Fibroblast of the aortic adventitia (primary cell): Measurements from ENCODE around the gene MADCAM1. TPM values are rescaled to one million over a fixed set of nuclear protein-coding genes. Genes with fewer than 3 reads are reported as not detected.
"Not testable (repeated sequence)": the region's sequence is repeated elsewhere in the genome, so short reads cannot be mapped to it uniquely, and the experiment has no call there.

Experiments
- DNase-seq: peaks from one replicate; pipeline ENCODE4 v3.0.0-alpha.2; 2010; ENCODE audit warnings: low read depth
- H3K4me3 ChIP-seq: 2 replicates; pipeline ENCODE4 v1.5.1; 2011; ENCODE audit warnings: low read depth, mild to moderate bottlenecking, control low read depth, low read length, moderate library complexity
- total RNA-seq: library from RNA; depleted of rRNA; stranded (reverse); fragments of >200 nt; gene quantifications from 2 replicates; pipeline ENCODE4 v1.2.3, GENCODE V29; 2012; ENCODE audit warnings: low replicate concordance
- TF ChIP-seq, protein P1 (sequence below): IDR thresholded peaks from 2 replicates; pipeline ENCODE4 v1.5.1; 2011; ENCODE audit warnings: mild to moderate bottlenecking, low read length, control low read depth, inconsistent platforms; ENCODE audit not compliant: insufficient read depth

The MADCAM1 gene
- total RNA-seq = 0.16 and 0.18 TPM in 2 replicates

DNA sequence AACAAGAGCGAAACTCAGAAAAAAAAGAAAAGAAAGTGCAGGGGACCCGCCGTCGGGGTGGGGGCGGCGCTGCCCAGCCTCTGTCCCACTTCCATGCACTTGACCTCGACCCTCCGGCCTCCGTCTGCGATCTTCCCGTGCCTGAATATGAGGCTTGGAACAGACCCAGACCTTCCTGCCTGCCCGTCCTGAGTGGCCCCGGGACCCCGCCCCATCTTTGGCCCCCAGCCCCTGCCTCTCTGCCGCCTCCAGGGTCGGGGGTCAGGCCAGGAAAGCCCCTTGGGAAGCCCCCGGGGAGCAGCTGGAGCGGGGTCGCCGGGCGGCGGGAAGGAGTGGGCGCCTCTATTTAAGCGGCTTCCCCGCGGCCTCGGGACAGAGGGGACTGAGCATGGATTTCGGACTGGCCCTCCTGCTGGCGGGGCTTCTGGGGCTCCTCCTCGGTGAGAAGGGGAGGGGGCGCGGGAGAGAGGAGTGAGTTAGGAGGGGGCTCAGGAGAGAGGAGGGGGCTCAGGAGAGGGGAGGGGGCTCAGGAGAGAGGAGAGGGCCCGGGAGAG lies at the start of gene MADCAM1:
Gene MADCAM1, plus strand, starts transcription at position 375 of the 554 bp plus-strand sequence. Its CDS starts 14 bp downstream, at position 389.
- no peak within 1 kb of the TSS for H3K4me3 ChIP-seq
- TF ChIP-seq, protein P1, sequence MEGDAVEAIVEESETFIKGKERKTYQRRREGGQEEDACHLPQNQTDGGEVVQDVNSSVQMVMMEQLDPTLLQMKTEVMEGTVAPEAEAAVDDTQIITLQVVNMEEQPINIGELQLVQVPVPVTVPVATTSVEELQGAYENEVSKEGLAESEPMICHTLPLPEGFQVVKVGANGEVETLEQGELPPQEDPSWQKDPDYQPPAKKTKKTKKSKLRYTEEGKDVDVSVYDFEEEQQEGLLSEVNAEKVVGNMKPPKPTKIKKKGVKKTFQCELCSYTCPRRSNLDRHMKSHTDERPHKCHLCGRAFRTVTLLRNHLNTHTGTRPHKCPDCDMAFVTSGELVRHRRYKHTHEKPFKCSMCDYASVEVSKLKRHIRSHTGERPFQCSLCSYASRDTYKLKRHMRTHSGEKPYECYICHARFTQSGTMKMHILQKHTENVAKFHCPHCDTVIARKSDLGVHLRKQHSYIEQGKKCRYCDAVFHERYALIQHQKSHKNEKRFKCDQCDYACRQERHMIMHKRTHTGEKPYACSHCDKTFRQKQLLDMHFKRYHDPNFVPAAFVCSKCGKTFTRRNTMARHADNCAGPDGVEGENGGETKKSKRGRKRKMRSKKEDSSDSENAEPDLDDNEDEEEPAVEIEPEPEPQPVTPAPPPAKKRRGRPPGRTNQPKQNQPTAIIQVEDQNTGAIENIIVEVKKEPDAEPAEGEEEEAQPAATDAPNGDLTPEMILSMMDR = no peak
- DNase-seq = no peak

DNA sequence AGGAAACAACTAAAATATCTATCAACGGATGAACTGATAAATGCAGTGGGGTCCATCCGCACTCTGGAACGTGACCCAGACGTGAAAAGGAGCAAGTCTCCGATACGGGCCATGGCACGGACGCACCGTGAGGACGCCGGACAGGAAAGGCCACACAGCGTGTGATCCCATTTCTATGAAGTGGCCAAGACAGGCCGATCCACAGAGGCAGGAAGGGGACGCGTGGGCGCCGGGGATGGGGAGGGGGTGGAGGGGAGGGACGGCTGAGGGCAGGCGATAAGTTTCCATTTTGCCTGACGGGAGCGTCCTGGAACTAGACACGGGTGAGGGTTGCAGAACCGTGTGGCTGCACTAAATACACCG lies 49.2 kb upstream of the MADCAM1 start:
- no peak for DNase-seq
- TF ChIP-seq, protein P1 = no peak
- H3K4me3 ChIP-seq = no peak overlapping the region

DNA sequence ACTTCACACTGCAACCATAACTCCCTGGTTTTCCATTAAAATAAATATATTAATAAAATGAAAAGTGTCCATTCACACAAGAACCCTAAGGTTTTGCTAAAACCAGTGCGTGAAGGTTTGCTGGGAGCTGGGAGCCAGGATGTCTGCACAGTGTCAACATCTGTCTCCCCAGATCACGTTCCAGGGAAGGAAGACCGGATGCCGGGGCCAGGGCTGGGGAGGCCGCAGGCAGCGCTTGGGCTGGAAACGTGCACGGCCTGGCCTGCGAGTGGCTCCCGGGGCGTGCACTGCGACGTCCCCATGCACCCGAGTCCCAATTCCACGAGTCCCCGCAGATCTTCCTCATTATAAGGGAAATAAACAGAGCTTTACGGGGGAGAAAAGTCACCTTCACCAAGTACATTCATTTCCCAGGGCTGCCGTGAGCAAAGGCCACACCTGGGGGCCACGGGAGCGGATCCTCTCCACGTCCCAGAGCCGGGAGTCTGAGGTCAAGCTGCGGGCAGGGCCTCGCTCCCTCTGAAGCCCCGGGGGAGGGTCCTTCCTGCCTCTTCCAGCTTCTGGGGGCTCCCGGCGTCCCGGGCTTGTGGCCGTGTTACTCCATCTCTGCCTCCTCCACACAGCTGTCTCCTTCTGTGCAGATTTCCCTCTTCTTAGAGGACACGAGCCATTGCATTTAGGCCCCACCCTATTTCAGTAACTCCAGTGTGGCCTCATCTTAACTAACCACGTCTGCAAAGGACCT lies 48.3 kb upstream of the MADCAM1 start:
- no peak overlapping the region for H3K4me3 ChIP-seq
- TF ChIP-seq, protein P1 = no peak
- no peak for DNase-seq

DNA sequence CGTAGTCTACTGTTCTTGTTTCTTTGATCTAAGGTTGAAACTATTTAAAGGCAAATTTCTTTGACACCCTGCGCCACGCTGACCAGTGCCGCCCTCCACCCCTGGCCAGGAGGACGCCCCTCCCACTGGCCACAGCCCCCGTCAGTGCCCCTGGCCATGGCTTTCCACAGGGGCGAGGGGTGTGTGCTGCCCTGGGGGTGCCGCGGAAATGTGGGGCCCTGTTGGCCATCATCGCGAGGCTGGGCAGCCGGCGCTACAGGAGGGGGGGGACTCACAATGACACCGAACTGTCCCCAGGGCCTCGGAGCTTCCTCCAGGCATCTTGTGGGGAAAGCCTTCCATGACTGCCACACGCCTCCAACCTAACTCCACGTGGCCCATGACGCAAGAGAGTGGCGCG lies 46.4 kb upstream of the MADCAM1 start:
- TF ChIP-seq, protein P1 = no peak
- no peak overlapping the region for H3K4me3 ChIP-seq
- no peak for DNase-seq

DNA sequence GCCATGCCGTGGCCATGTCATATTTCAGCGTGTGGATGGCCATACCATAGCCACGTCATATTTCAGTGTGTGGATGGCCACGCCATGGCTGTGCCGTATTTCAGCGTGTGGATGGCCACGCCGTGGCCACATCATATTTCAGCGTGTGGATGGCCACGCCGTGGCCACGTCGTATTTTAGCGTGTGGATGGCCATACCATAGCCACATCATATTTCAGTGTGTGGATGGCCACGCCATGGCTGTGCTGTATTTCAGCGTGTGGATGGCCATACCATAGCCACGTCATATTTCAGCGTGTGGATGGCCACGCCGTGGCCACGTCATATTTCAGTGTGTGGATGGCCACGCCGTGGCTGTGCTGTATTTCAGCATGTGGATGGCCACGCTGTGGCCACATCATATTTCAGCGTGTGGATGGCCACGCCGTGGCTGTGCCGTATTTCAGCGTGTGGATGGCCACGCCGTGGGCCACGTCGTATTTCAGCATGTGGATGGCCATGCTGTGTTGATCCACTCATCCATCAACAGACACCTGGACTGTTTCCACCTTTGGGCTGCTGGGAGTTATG lies 45.3 kb upstream of the MADCAM1 start:
- DNase-seq = not testable (repeated sequence)

DNA sequence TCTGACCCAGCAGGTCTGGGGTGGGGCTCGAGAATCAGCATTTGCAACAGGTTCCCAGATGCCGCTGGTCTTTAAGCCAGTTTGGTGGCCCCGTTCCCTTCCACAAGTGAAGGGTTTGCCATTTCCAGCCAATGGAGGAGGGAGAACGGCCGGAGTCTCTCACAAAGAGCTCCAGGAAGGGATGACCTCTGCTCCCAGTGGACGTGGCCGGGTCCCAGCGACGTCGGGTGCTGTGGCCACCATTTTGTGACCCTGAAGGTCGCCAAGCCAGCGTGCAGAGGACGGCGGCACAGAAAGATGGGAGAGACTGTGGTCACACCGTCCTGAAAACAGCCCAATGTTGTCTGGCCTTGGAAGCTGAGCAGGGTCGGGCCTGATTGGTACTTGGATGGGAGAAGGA lies 43.5 kb upstream of the MADCAM1 start:
- TF ChIP-seq, protein P1 = no peak
- no peak overlapping the region for H3K4me3 ChIP-seq
- DNase-seq = no peak

More for the DNA sequence above, 45.3 kb upstream of the MADCAM1 start:
- not testable (repeated sequence) for H3K4me3 ChIP-seq

DNA sequence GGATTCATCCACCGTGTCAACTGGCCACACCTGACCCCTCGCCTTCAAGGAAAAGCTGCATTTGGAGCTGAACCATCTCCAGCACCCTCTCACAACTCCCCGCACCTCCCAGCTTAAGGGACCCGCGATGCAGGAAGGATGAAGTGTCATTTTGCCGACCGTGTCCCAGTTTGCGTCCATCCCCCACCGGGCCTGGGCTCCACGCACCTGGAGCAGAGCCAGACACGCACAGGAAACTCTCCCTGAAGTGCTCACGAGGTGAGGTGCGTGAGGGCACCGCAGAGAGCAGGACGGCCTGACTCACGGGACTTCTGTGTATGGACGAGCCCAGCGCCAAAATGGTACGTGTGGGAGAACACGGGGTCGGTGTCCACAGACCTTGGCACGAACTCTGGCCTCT lies 42.7 kb upstream of the MADCAM1 start:
- TF ChIP-seq, protein P1 = no peak
- no peak for DNase-seq
- no peak overlapping the region for H3K4me3 ChIP-seq
